ENCODE data around the gene OBSCN.

Gene OBSCN

GRCh38 chr1:228346731-228347130 is 138.9 kb downstream of the OBSCN start:
- in situ Hi-C loops (cut with HindIII; ENCODE audit: low sequenced_read_pairs): no loop called here

DNA sequence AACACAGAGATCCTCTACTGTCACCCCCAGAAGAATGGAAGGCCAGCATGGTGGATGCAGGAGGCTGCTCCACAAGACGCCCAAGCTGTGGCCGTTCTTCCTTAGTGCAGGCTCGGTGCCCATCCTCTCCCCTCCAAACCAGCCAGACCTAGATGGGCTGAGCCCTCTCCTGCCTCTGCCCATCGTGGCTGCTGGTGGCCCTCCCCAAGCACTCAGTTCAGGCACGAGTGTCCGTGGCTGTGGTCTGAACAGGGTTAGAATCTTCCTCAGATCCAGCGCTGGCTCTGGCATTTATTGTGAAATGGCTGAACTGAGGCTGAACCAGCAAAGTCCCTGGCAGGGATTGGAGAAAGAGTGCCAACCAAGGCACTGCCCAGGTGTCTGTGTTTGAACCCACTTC is 139.3 kb downstream of the OBSCN start:
- in situ Hi-C loops (cut with HindIII; ENCODE audit: low sequenced_read_pairs): no loop called here

GRCh38 chr1:228348708-228349467 is 141.0 kb downstream of the OBSCN start:
- in situ Hi-C loops (cut with HindIII; ENCODE audit: low sequenced_read_pairs): no loop called here

DNA sequence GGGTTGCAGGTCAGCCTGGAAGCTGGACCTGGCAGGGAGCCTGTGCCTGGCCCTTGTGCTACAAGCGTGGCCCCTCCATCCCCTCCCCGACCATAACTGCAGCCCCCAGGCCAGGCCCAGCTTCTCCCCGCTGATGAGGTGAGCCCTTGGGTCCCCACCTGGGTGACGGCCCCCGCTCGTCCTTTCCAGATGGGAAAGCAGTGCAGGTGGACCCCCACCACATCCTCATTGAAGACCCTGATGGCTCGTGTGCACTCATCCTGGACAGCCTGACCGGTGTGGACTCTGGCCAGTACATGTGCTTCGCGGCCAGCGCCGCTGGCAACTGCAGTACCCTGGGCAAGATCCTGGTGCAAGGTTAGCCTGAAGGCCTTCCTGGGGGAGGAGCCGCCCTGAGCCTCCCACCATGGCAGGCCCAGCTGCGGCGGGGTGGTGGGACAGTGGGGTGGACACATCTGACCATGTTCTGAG is 141.9 kb downstream of the OBSCN start:
- in situ Hi-C loops (cut with HindIII; ENCODE audit: low sequenced_read_pairs): no loop called here

DNA sequence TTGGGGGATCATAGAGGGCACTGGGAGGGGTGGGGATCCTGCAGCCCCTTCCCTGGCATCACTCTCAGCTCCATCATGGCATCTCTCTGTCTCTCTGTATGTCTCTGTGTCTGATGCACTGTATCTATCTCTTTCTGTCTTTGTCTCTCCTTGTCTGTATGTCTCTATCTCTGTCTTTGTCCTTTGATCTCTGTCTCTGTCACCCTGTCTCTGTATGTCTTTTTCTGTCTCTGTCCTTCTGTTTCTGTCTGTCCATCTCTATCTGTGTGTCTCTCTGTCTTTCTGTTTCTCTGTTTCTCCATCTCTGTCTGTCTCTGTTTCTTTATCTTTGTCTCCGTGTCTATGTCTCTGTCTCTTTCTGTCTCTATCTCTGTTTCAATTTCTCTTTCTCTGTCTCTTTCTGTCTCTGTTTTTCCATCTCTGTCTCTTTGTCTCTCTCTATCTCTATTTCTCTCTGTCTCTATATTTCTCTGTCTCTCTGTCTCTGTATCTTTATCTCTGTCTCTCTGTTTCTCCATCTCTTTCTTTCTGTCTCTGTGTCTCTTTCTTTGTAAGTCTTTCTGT is 142.4 kb downstream of the OBSCN start:
- in situ Hi-C loops (cut with HindIII; ENCODE audit: low sequenced_read_pairs): no loop called here

- in situ Hi-C loops (cut with HindIII; ENCODE audit: low sequenced_read_pairs): no loop called here
Measured at GRCh38 chr1:228350831-228351781, 143.3 kb downstream of the OBSCN start.

- in situ Hi-C loops (cut with HindIII; ENCODE audit: low sequenced_read_pairs): no loop called here
Measured at GRCh38 chr1:228351850-228352249, 144.0 kb downstream of the OBSCN start.

DNA sequence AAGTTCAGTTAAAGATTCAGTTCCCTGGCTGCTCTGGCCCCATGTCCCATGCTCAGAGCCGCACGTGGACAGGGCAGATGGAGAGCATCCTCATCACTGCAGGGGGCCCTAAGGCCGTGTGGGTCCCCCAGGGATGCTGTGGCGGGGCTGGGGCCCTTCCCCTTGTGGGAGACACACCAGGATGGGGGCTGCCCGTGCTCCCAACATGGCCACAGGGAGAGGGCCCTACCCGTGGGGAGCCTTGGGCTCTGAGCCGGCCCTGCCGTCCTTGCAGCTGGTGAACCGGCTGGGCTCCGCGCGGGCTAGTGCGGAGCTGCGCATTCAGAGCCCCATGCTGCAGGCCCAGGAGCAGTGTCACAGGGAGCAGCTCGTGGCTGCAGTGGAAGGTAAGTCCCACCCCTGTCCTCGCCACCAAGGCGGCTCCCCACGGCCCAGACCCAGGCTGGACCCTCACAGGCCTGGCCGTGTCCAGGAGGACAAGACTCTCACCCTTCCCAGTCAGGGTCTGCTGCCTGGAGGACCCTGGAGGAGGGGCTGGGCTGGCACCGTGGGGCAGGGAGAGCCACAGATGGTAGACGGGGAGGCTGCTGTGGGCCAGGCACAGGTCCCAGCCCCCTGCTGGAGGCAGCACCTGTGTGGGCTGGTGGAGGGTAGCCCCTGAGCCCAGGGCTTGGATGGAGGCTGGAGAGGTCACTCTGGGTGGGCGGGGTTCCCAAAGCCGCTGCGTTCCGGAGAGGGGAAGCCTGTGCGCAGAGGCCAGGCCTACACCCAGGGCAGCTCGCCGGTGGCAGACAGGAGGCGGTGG is 145.0 kb downstream of the OBSCN start:
- in situ Hi-C loops (cut with HindIII; ENCODE audit: low sequenced_read_pairs): no loop called here

GRCh38 chr1:228353601-228354371 is 145.9 kb downstream of the OBSCN start:
- in situ Hi-C loops (cut with HindIII; ENCODE audit: low sequenced_read_pairs): no loop called here

- in situ Hi-C loops (cut with HindIII; ENCODE audit: low sequenced_read_pairs): no loop called here
Measured at GRCh38 chr1:228354390-228355320, 146.8 kb downstream of the OBSCN start.

- in situ Hi-C loops (cut with HindIII; ENCODE audit: low sequenced_read_pairs): no loop called here
Measured at GRCh38 chr1:228356897-228357680, 149.2 kb downstream of the OBSCN start.

- in situ Hi-C loops (cut with HindIII; ENCODE audit: low sequenced_read_pairs): no loop called here
Measured at GRCh38 chr1:228358039-228358763, 150.4 kb downstream of the OBSCN start.

DNA sequence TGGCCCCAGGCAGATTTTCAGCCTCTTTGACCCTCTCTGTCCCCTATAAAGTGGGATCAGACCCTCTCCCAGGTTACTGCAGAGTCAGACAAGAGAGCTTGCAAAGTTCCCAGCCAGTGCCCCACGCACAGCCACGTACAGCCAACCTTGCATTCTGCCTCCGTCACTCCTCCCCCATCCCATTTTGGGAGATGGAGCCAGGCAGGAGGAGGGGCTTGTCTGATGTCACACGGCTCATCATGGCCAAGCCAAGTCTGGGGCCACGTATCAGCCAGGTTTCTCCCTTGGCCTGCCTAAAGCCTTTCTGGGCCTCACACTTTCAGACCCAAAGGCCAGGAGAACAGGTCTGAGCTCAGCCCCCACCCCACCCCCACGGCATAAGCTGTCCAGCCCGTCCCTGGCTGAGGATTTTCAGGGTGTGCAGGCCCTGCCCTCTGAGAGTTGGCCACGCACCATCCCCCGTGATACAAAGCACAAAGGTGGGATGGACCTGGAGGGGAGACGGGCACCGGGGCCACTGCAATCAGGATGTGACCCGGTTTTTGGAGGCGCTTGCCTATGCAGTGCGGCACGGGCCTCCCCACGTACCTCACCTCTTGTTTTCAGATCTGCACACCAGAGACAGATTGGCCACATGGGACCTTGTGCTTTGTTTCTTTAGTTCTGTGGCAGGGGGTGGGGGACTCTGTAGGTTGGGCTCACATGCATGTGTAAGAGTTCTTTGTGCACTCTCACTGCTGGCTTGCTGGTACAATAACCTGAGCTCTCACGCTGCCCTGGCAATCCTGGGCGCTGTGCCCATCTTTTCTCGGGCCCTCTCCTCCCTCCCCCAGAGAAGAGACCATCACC is 151.1 kb downstream of the OBSCN start:
- in situ Hi-C loops (cut with HindIII; ENCODE audit: low sequenced_read_pairs): no loop called here

- in situ Hi-C loops (cut with HindIII; ENCODE audit: low sequenced_read_pairs): no loop called here
Measured at GRCh38 chr1:228359613-228360532, 152.0 kb downstream of the OBSCN start.

- in situ Hi-C loops (cut with HindIII; ENCODE audit: low sequenced_read_pairs): no loop called here
Measured at GRCh38 chr1:228360533-228361313, 152.9 kb downstream of the OBSCN start.
